SH-SY5Y (cell line): Measurements from ENCODE around the gene ASCL5.

ENCODE experiments used
- GATA2 ChIP-seq: IDR thresholded peaks from 2 replicates; pipeline ENCODE4 v1.6.1; 2011; ENCODE audit warnings: mild to moderate bottlenecking, low read depth, low read length
- GATA3 ChIP-seq: IDR thresholded peaks from 2 replicates; pipeline ENCODE4 v1.6.1; 2011; ENCODE audit warnings: low read depth, mild to moderate bottlenecking, low read length, moderate library complexity

DNA sequence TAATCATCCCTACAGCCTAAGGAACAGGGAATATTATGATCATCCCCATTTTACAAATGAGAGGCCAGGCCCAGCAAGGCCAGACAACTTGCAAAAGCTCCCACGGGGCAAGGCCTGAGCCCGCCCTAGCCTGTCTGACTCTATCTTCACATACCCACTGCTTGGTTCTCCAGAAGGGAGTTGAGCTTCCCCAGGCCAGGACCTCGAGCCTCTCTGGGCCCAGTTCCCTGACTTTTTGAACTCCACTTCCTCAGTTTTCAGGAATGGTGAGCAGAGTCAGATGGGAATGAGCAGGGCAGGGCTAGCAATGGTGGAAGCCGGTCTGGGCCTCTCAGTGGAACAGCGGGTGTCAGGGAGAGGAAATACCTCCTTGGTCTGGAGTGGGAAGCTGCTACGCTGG, 54.1 kb downstream of the ASCL5 start:
- TF ChIP-seq GATA2, result no peak
- TF ChIP-seq GATA3, result no peak
